OCI-LY7 (cell line): ENCODE data around the gene TGFBRAP1. TPM values are rescaled to one million over a fixed set of nuclear protein-coding genes. Genes with fewer than 3 reads are reported as not detected.

Experiments used
- BruUV-seq: library from RNA; stranded (reverse); fragments of 400-500 nt; replicated peaks from 2 replicates; lab custom pipeline; 2021; lab: Mats Ljungman, UMichigan
- CTCF ChIA-PET: fragments of 300-600 bp; sonication (Branson Sonifier 250); formaldehyde crosslinking; loops from one replicate; lab custom pipeline; 2022; ENCODE audit warnings: antibody characterized with exemption; ENCODE audit not compliant: unreplicated experiment; lab: Charles Lee
- POLR2A ChIA-PET: fragments of 300-600 bp; sonication (Branson Sonifier 250); formaldehyde crosslinking; loops from one replicate; lab custom pipeline; 2022; ENCODE audit warnings: antibody characterized with exemption; lab: Charles Lee
- DNase-seq: peaks from one replicate; pipeline ENCODE4 v3.0.0-alpha.2; 2015; ENCODE audit warnings: low spot score
- H2AFZ ChIP-seq: fragments of 200-600 bp; sonication (generic), shearing (Covaris generic); 2 replicates; pipeline ENCODE4 v1.6.1; 2014; ENCODE audit warnings: mild to moderate bottlenecking, antibody characterized with exemption, low read length, moderate library complexity
- H3K27ac ChIP-seq: fragments of 200-600 bp; sonication (generic); 2 replicates; pipeline ENCODE4 v1.5.1; 2014; ENCODE audit warnings: mixed run types, low read depth, mild to moderate bottlenecking, moderate library complexity, low read length, inconsistent platforms; ENCODE audit not compliant: poor library complexity, severe bottlenecking
- H3K36me3 ChIP-seq: fragments of 200-600 bp; sonication (generic); 2 replicates; pipeline ENCODE4 v1.6.1; 2014; ENCODE audit warnings: mild to moderate bottlenecking, antibody characterized with exemption, low read length, moderate library complexity, mixed read lengths; ENCODE audit not compliant: insufficient read depth
- H3K4me1 ChIP-seq: fragments of 200-600 bp; sonication (generic); 2 replicates; pipeline ENCODE4 v1.5.1; 2014; ENCODE audit warnings: mild to moderate bottlenecking, low read length; ENCODE audit not compliant: insufficient read depth, poor library complexity, severe bottlenecking
- H3K4me2 ChIP-seq: fragments of 200-600 bp; sonication (generic); 2 replicates; pipeline ENCODE4 v1.6.1; 2014; ENCODE audit warnings: mild to moderate bottlenecking, low read length
- H3K4me3 ChIP-seq: fragments of 200-600 bp; sonication (generic); 2 replicates; pipeline ENCODE4 v1.5.1; 2014; ENCODE audit warnings: mild to moderate bottlenecking, low read depth, low read length; ENCODE audit not compliant: poor library complexity, severe bottlenecking
- H3K79me2 ChIP-seq: fragments of 200-600 bp; sonication (generic); 2 replicates; pipeline ENCODE4 v1.6.1; 2016; ENCODE audit warnings: low read depth, mild to moderate bottlenecking, low read length, moderate library complexity, mixed read lengths; ENCODE audit not compliant: insufficient read depth
- H3K9me2 ChIP-seq: fragments of 200-600 bp; sonication (generic); 2 replicates; pipeline ENCODE4 v1.6.1; 2016; ENCODE audit warnings: mild to moderate bottlenecking, low read length, mixed read lengths; ENCODE audit not compliant: insufficient read depth
- H3K9me3 ChIP-seq: fragments of 200-600 bp; sonication (generic); 2 replicates; pipeline ENCODE4 v1.6.1; 2014; ENCODE audit warnings: mild to moderate bottlenecking, mixed run types, low read length, mixed read lengths
- H4K20me1 ChIP-seq: fragments of 200-600 bp; sonication (generic); 2 replicates; pipeline ENCODE4 v1.6.1; 2014; ENCODE audit warnings: mild to moderate bottlenecking, antibody characterized with exemption, low read length, moderate library complexity, mixed read lengths; ENCODE audit not compliant: insufficient read depth
- CTCF ChIP-seq: fragments of 200-600 bp; sonication (generic); conservative IDR thresholded peaks from 2 replicates; pipeline ENCODE4 v1.5.1; 2014; ENCODE audit warnings: mild to moderate bottlenecking, antibody characterized with exemption, low read length, moderate library complexity, mixed read lengths
- EZH2phosphoT487 ChIP-seq: fragments of 200-600 bp; sonication (generic); IDR thresholded peaks from 2 replicates; pipeline ENCODE4 v1.6.1; 2018; ENCODE audit warnings: low read depth, borderline replicate concordance, mild to moderate bottlenecking, mixed run types, antibody characterized with exemption, low read length, moderate library complexity, mixed read lengths
- intact Hi-C: fragments of 100-400 bp; cut with micrococcal nuclease; formaldehyde crosslinking; loops from one replicate; pipeline ENCODE4 v1.10.0; 2022; ENCODE audit not compliant: unreplicated experiment
- total RNA-seq, 2 experiments: library from RNA; depleted of rRNA in 1 of 2; stranded (reverse); fragments of >200 nt in 1 of 2; shearing (Covaris generic) in 1 of 2; gene quantifications; 2 replicates each; pipeline ENCODE4 v1.2.3, GENCODE V29; 2014 to 2022

The TGFBRAP1 gene
- total RNA-seq, 2 experiments from 2014 or later: 20.5 to 24.6 TPM

- Histone ChIP-seq H4K20me1 (no peaks in the 10 kb centered on the region), H3K4me3 (no peak overlapping the region), H3K79me2 (no peaks in the 10 kb centered on the region), H3K4me1 (no peaks in the 10 kb centered on the region), H3K27ac (no peak overlapping the region), H3K9me3 (no peaks in the 10 kb centered on the region), H3K36me3 (no peaks in the 10 kb centered on the region), H3K4me2 (no peak overlapping the region), H3K9me2 (no peaks in the 10 kb centered on the region), H2AFZ (no peak overlapping the region)
- DNase-seq: no peak
- no peak for TF ChIP-seq EZH2phosphoT487
- TF ChIP-seq CTCF: no peak
- ChIA-PET CTCF (interaction anchor here (0.6 kb wide), 1 partner anchor 348 kb away, joined by 3 read pairs; no protein-coding TSS in a partner anchor), POLR2A (interaction anchor here (0.5 kb wide), 1 partner anchor 871 kb away, joined by 3 read pairs; no protein-coding TSS in a partner anchor)
- intact Hi-C loops: no loop called here
- no TSS peak for BruUV-seq
Measured at GRCh38 chr2:105224444-105224843, 105.1 kb downstream of the TGFBRAP1 start.

DNA sequence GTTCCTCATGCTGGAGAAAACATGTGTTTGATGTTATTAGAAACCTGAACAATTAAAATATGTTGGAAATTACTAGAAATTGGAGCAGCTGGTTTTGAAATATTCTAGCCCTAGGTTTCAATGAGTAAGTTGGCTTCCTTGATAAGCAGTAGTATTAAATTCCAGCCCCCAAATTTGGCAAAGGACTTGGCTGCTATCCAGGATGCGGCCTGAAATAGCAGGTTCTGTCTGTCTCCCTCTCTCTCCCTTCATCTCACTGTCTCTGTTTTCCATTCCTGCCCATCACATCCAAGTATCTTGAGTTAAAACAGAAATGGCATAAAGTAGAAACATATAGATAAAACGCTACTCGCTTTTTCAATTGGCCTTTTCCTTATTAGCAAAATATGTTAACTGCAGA is 108.9 kb downstream of the TGFBRAP1 start:
- intact Hi-C loops: no loop called here
- no peaks in the 10 kb centered on the region for H3K9me2 ChIP-seq
- no peaks in the 10 kb centered on the region for H3K79me2 ChIP-seq
- H3K9me3 ChIP-seq: no peaks in the 10 kb centered on the region
- no peaks in the 10 kb centered on the region for H3K36me3 ChIP-seq
- no peak overlapping the region for H2AFZ ChIP-seq
- no peak overlapping the region for H3K4me3 ChIP-seq
- no peak overlapping the region for H3K4me2 ChIP-seq
- no peak for DNase-seq
- no peak overlapping the region for H3K27ac ChIP-seq
- ChIA-PET POLR2A (no interaction called here), CTCF (no interaction called here)
- no peak for TF ChIP-seq CTCF
- no peak for TF ChIP-seq EZH2phosphoT487
- BruUV-seq: no TSS peak
- no peaks in the 10 kb centered on the region for H3K4me1 ChIP-seq
- H4K20me1 ChIP-seq: no peaks in the 10 kb centered on the region

DNA sequence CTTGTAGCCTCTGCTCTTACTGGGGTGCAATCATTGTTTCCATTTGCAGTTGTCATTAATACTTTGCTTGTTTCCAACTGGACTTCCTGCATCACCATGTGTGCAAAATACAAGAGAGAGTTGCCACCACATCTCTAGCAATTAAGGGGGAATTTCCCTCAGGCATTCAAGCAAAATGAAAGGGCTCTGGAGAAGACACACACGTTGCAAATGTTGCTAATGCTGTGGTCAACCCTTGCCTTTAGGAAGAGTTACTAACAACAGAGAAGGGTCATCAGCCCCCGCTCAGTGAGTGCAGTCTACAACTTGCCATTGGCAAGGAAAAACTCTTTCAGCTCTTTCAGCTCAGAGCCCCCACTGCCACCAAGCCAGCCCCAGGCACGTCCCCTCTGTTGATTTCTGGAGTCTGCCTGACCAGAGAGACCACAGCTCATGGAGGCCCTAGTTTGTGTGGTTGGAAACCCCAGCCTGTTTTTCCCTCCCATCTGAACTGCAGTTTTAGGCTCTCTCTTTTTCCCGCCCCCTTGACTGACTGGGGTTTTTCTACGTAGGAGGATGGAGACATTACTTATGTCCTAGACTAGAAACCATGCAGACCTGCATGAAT is 113.8 kb downstream of the TGFBRAP1 start:
- no peaks in the 10 kb centered on the region for H3K9me2 ChIP-seq
- H3K27ac ChIP-seq: no peak overlapping the region
- no TSS peak for BruUV-seq
- H3K36me3 ChIP-seq: no peaks in the 10 kb centered on the region
- no peaks in the 10 kb centered on the region for H3K4me1 ChIP-seq
- H4K20me1 ChIP-seq: no peaks in the 10 kb centered on the region
- CTCF ChIA-PET: no interaction called here
- TF ChIP-seq EZH2phosphoT487 (no peak), CTCF (no peak)
- no peak for DNase-seq
- H3K4me2 ChIP-seq: no peak overlapping the region
- no peaks in the 10 kb centered on the region for H3K79me2 ChIP-seq
- intact Hi-C loops: no loop called here
- POLR2A ChIA-PET: no interaction called here
- no peak overlapping the region for H3K4me3 ChIP-seq
- no peak overlapping the region for H2AFZ ChIP-seq
- H3K9me3 ChIP-seq: no peaks in the 10 kb centered on the region
